Kidney (tissue), 14 donors: ENCODE data around the gene TBL1XR1. TPM values are rescaled to one million over a fixed set of nuclear protein-coding genes. Genes with fewer than 3 reads are reported as not detected.

Experiments used
- DNase-seq, 5 donors: peaks; one replicate each; pipeline ENCODE4 v3.0.0-alpha.2; 2013 to 2020
- FAIRE-seq: peaks from 2 replicates; lab custom pipeline; 2012; peaks lifted over from hg19 to GRCh38; lab: Jason Lieb, UNC
- H3K27ac ChIP-seq, 2 donors: one replicate each; pipeline ENCODE4 v1.7.0; 2013; ENCODE audit warnings: low read depth in 2 of 2, low read length in 2 of 2, inconsistent platforms in 1 of 2
- H3K27me3 ChIP-seq: one replicate; pipeline ENCODE4 v1.7.1; 2013; ENCODE audit warnings: low read length, inconsistent platforms; ENCODE audit not compliant: control insufficient read depth, insufficient read depth
- H3K36me3 ChIP-seq, 3 donors: one replicate each; pipeline versions ENCODE4 v1.7.0 to v1.7.1; 2013; ENCODE audit warnings: low read length in 3 of 3, control low read depth in 1 of 3, inconsistent platforms in 1 of 3; ENCODE audit not compliant: insufficient read depth in 3 of 3, control insufficient read depth in 2 of 3
- H3K4me1 ChIP-seq, 3 donors: one replicate each; pipeline versions ENCODE4 v1.7.0 to v1.7.1; 2013; ENCODE audit warnings: low read length in 3 of 3, inconsistent platforms in 1 of 3, low read depth in 1 of 3; ENCODE audit not compliant: control insufficient read depth in 2 of 3, insufficient read depth in 2 of 3
- H3K4me3 ChIP-seq, 3 donors: one replicate each; pipeline versions ENCODE4 v1.7.0 to v1.8.1; 2013; ENCODE audit warnings: low read length in 3 of 3, control low read depth in 1 of 3, inconsistent platforms in 1 of 3
- H3K9ac ChIP-seq, 3 donors: one replicate each; pipeline versions ENCODE4 v1.7.0 to v1.7.1; 2013; ENCODE audit warnings: low read length in 3 of 3, control low read depth in 1 of 3, inconsistent platforms in 1 of 3
- H3K9me3 ChIP-seq, 3 donors: one replicate each; pipeline versions ENCODE4 v1.7.0 to v1.7.1; 2013; ENCODE audit warnings: low read length in 3 of 3, control low read depth in 1 of 3, inconsistent platforms in 1 of 3; ENCODE audit not compliant: control insufficient read depth in 2 of 3, insufficient read depth in 1 of 3
- intact Hi-C: fragments of 100-400 bp; cut with DNase I; formaldehyde crosslinking; loops from one replicate; pipeline ENCODE4 v1.11.1; 2022
- polyA plus RNA-seq: library from polyadenylated mRNA; stranded (reverse); fragments of 350-450 nt; fragmentation: Illumina TruSeq; extraction: RNeasy Lipid Tissue Mini Kit (QIAGEN cat#74804); gene quantifications from one replicate; pipeline ENCODE4 v1.2.3, GENCODE V29; 2014; ENCODE audit warnings: low read depth, low replicate concordance; ENCODE audit not compliant: insufficient read depth
- total RNA-seq: library from RNA; stranded (reverse); fragmentation: NEBNext Ultra II Directional; extraction: Animal tissue kit (Norgen Biotek cat#: 25700); gene quantifications from one replicate; pipeline ENCODE4 v1.2.1, GENCODE V29; 2021
- TF ChIP-seq, protein P1 (sequence below): IDR thresholded peaks from 3 replicates; pipeline ENCODE4 v1.5.1; 2012; ENCODE audit warnings: mild to moderate bottlenecking, moderate library complexity, borderline replicate concordance; ENCODE audit not compliant: insufficient read depth; ENCODE audit errors: extremely low read depth
- donor health status: control.
- donor health status: control.
- donor health status: control.
- donor health status: control.
- donor health status: control.
- donor health status: DM: yes; HTN: yes; CAD: no.
- donor health status: Normal renal cell carcinoma (clear cell type).

The TBL1XR1 gene
- total and polyA plus RNA-seq, 2 donors from 2014 or later: 31.3 to 205 TPM

DNA sequence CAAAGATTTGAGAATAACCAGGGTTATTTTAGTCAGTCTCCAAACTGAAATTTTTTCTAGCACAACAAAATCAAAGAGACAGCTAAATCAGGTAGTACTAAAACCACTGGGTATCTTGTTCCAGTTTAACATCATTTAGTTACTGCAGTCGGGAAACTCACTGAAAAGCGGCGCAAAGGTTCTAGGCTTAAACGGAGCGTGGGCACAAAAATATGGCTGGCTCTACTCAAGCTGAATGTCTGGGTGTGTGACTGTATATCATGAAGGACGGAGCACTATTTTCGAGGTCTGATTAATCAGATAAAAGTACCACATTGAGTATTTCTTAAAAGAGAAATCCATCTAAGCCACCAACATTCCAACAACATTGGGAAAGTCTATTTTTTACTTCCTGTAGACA is 152.1 kb downstream of the TBL1XR1 start:
- FAIRE-seq (no peak), DNase-seq (peak in 2 of 5 donors; percentile 45 to 57)
- Histone ChIP-seq H3K27me3 (no peaks in the 10 kb centered on the region), H3K4me3 (no peak overlapping the region), H3K9me3 (no peaks in the 10 kb centered on the region), H3K9ac (no peak overlapping the region), H3K4me1 (peaks cover 0 to 2% (median 0%) of the 10 kb centered on the region in 3 donors), H3K36me3 (peaks cover 0 to 35% (median 12%) of the 10 kb centered on the region in 3 donors), H3K27ac (no peak overlapping the region)
- TF ChIP-seq, protein P1, sequence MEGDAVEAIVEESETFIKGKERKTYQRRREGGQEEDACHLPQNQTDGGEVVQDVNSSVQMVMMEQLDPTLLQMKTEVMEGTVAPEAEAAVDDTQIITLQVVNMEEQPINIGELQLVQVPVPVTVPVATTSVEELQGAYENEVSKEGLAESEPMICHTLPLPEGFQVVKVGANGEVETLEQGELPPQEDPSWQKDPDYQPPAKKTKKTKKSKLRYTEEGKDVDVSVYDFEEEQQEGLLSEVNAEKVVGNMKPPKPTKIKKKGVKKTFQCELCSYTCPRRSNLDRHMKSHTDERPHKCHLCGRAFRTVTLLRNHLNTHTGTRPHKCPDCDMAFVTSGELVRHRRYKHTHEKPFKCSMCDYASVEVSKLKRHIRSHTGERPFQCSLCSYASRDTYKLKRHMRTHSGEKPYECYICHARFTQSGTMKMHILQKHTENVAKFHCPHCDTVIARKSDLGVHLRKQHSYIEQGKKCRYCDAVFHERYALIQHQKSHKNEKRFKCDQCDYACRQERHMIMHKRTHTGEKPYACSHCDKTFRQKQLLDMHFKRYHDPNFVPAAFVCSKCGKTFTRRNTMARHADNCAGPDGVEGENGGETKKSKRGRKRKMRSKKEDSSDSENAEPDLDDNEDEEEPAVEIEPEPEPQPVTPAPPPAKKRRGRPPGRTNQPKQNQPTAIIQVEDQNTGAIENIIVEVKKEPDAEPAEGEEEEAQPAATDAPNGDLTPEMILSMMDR: no peak
- intact Hi-C loops: loop anchor here (10.0 kb wide), 1 partner anchor 150 kb away; the partner anchor contains the start of gene TBL1XR1

DNA sequence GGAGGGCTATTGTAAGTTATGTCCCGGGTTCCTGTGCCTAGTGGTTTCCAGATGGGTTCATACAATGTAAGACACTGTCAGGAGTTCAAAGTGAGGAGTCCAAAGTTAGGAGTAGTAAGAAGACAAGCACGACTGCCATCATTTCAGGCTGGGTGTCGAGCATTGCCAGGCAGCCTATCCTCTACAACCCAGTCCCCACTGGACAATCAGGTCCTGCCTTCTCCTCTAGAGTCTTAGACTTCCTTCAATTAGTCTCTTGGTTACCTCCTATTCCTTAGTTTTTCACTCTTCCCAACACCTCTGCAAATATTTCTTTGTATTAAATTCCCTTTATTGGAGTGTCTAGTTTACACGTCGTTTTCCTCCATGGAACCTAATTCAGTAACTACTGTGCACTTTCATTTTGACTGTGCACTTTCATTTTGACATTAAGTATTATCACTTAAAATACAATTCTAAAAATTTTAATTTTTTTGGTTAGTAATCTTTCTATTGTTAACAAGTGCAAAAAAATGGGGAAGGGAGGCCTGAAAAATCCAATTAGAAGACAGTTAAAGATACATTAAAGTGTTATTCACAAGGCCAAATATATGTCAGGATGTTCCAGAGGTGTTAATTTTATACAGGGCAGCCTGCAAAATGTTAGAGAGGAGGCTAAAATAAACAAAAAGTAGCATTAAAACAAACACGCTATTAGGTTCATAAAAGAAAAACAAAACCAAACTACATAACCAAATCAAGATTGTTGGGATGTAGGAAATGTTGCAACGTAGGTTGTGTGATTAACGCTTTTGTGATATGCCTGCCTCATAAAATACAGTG is 155.3 kb downstream of the TBL1XR1 start:
- H3K9me3 ChIP-seq: no peaks in the 10 kb centered on the region
- intact Hi-C loops: loop anchor here (10.0 kb wide), 1 partner anchor 153 kb away; the partner anchor contains the start of gene TBL1XR1
- peaks cover 0 to 2% (median 0%) of the 10 kb centered on the region in 3 donors for H3K4me1 ChIP-seq
- no peak overlapping the region for H3K27ac ChIP-seq
- no peak overlapping the region for H3K9ac ChIP-seq
- no peak for DNase-seq
- H3K36me3 ChIP-seq: peaks cover 11 to 35% (median 17%) of the 10 kb centered on the region in 3 donors
- no peaks in the 10 kb centered on the region for H3K27me3 ChIP-seq
- H3K4me3 ChIP-seq: no peak overlapping the region
- no peak for FAIRE-seq
- TF ChIP-seq, protein P1: no peak

DNA sequence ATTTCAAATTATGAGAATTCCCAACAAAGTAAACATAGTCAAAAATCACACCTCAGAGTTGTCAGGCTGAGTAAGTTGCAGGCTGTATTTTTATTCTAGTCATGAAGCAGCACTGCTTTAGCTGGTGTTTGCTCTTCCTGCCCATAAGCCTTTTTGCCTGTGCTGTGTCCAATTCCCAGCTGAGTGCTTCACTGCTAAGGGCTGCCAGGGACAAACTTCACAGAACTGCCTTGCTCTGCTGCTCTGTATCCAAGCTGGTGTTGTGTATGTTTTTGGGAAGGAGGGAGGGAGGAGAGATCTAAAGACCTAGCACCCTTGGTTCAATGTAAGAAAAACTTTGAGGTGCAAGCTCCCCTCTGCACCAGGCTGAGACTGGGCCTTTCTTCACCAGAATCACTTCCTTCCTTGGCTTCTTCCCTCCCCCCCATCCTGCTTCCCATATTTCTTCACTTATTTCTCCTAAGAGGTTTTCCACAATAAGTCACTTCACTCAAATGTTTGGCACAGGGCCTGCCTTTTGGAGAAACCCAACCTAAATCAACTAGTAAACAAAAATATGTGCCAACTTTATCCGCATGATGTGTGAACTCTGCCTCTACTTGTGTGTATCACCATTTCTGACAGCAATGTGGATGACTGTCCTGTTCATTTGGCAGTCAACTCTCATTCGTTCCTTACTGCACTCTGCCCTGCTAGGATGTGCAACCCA is 156.1 kb downstream of the TBL1XR1 start:
- no peak overlapping the region for H3K9ac ChIP-seq
- no peaks in the 10 kb centered on the region for H3K27me3 ChIP-seq
- FAIRE-seq (no peak), DNase-seq (peak in 1 of 5 donors; percentile 61)
- H3K4me3 ChIP-seq: no peak overlapping the region
- H3K27ac ChIP-seq: no peak overlapping the region
- peaks cover 0 to 2% (median 0%) of the 10 kb centered on the region in 3 donors for H3K4me1 ChIP-seq
- peaks cover 15 to 27% (median 18%) of the 10 kb centered on the region in 3 donors for H3K36me3 ChIP-seq
- H3K9me3 ChIP-seq: no peaks in the 10 kb centered on the region
- TF ChIP-seq, protein P1: no peak
- intact Hi-C loops: loop anchor here (10.0 kb wide), 1 partner anchor 154 kb away; the partner anchor contains the start of gene TBL1XR1
